Measurements from ENCODE around the gene FCHSD1.

The FCHSD1 gene

GRCh38 chr5:141675672-141676071 lies 24.5 kb upstream of the FCHSD1 start:
- TF ChIP-seq CTCF (IDR thresholded peaks at IDR 0.05; ENCODE audit: insufficient read depth, low read length) (no peak), SPI1 (IDR thresholded peaks at IDR 0.05; ENCODE audit: borderline replicate concordance, low read depth) (no peak), POLR2AphosphoS5 (IDR thresholded peaks at IDR 0.05; ENCODE audit: low read depth) (no peak), GABPA (IDR thresholded peaks at IDR 0.05; ENCODE audit: low read depth) (no peak), REST (IDR thresholded peaks at IDR 0.05; ENCODE audit: insufficient replicate concordance, low read depth) (no peak)
- no peak overlapping the region for H3K27ac ChIP-seq (replicated peaks)
- DNase-seq (ENCODE audit: low read depth in 1 of 2, low spot score in 1 of 2): no peak
- H3K27me3 ChIP-seq (ENCODE audit: insufficient read depth, poor library complexity, severe bottlenecking): no peaks in the 10 kb centered on the region
- H3K4me3 ChIP-seq (replicated peaks; ENCODE audit: insufficient read depth, low read length): no peak overlapping the region

- Histone ChIP-seq H3K4me3 (replicated peaks; ENCODE audit: insufficient read depth, low read length) (no peak overlapping the region), H3K27ac (replicated peaks) (no peak overlapping the region), H3K27me3 (ENCODE audit: insufficient read depth, poor library complexity, severe bottlenecking) (no peaks in the 10 kb centered on the region)
- TF ChIP-seq CTCF (IDR thresholded peaks at IDR 0.05; ENCODE audit: insufficient read depth, low read length) (no peak), REST (IDR thresholded peaks at IDR 0.05; ENCODE audit: insufficient replicate concordance, low read depth) (no peak)
- no peak for DNase-seq (ENCODE audit: low read depth in 1 of 2, low spot score in 1 of 2)
These were observed 23.5 kb upstream of the FCHSD1 start for GRCh38 chr5:141674747-141675146.

GRCh38 chr5:141672841-141673813 lies 21.9 kb upstream of the FCHSD1 start:
- H3K4me3 ChIP-seq (replicated peaks; ENCODE audit: insufficient read depth, low read length): no peak overlapping the region
- no peak for TF ChIP-seq POLR2AphosphoS5 (IDR thresholded peaks at IDR 0.05; ENCODE audit: low read depth)
- TF ChIP-seq REST (IDR thresholded peaks at IDR 0.05; ENCODE audit: insufficient replicate concordance, low read depth): no peak
- TF ChIP-seq CTCF (IDR thresholded peaks at IDR 0.05; ENCODE audit: insufficient read depth, low read length): no peak
- TF ChIP-seq GABPA (IDR thresholded peaks at IDR 0.05; ENCODE audit: low read depth): no peak
- no peak for TF ChIP-seq SPI1 (IDR thresholded peaks at IDR 0.05; ENCODE audit: borderline replicate concordance, low read depth)
- no peak for DNase-seq (ENCODE audit: low read depth in 1 of 2, low spot score in 1 of 2)
- H3K27me3 ChIP-seq (ENCODE audit: insufficient read depth, poor library complexity, severe bottlenecking): no peaks in the 10 kb centered on the region
- no peak overlapping the region for H3K27ac ChIP-seq (replicated peaks)
